ENCODE data around the gene NTM. TPM values are rescaled to one million over a fixed set of nuclear protein-coding genes. Genes with fewer than 3 reads are reported as not detected.

The NTM gene
- total RNA-seq, 4 donors from 2014 or later, result 1.4 to 2.8 (median 1.7) TPM

- H3K36me3 ChIP-seq, result no peaks in the 10 kb centered on the region
- H3K4me3 ChIP-seq, result no peak overlapping the region
- DNase-seq, result no peak
- no peaks in the 10 kb centered on the region for H3K27me3 ChIP-seq
- no peaks in the 10 kb centered on the region for H3K9me3 ChIP-seq
- H3K27ac ChIP-seq, result no peak overlapping the region
- TF ChIP-seq CTCF (IDR thresholded peaks at IDR 0.05) (no peak), POLR2A (IDR thresholded peaks at IDR 0.05) (no peak)
- no peaks in the 10 kb centered on the region for H3K4me1 ChIP-seq
Observed at GRCh38 chr11:131841028-131841427, 470.6 kb downstream of the NTM start.

- Histone ChIP-seq H3K36me3 (no peaks in the 10 kb centered on the region), H3K27ac (no peak overlapping the region), H3K4me1 (no peaks in the 10 kb centered on the region), H3K27me3 (no peaks in the 10 kb centered on the region), H3K9me3 (no peaks in the 10 kb centered on the region), H3K4me3 (no peak overlapping the region)
- no peak for DNase-seq
- TF ChIP-seq CTCF (IDR thresholded peaks at IDR 0.05) (no peak), POLR2A (IDR thresholded peaks at IDR 0.05) (no peak)
Observed at GRCh38 chr11:131841925-131842635, 471.7 kb downstream of the NTM start.

- H3K9me3 ChIP-seq, result no peaks in the 10 kb centered on the region
- H3K4me3 ChIP-seq, result no peak overlapping the region
- no peaks in the 10 kb centered on the region for H3K4me1 ChIP-seq
- no peaks in the 10 kb centered on the region for H3K27me3 ChIP-seq
- H3K27ac ChIP-seq, result no peak overlapping the region
- no peak for TF ChIP-seq CTCF (IDR thresholded peaks at IDR 0.05)
- TF ChIP-seq POLR2A (IDR thresholded peaks at IDR 0.05), result no peak
- DNase-seq, result no peak
- no peaks in the 10 kb centered on the region for H3K36me3 ChIP-seq
Observed at GRCh38 chr11:131845255-131845654, 474.8 kb downstream of the NTM start.

GRCh38 chr11:131849485-131849884, 479.1 kb downstream of the NTM start:
- DNase-seq, result no peak
- Histone ChIP-seq H3K9me3 (no peaks in the 10 kb centered on the region), H3K36me3 (no peaks in the 10 kb centered on the region), H3K27me3 (no peaks in the 10 kb centered on the region), H3K4me1 (no peaks in the 10 kb centered on the region), H3K27ac (no peak overlapping the region), H3K4me3 (no peak overlapping the region)
- TF ChIP-seq POLR2A (IDR thresholded peaks at IDR 0.05) (no peak), CTCF (IDR thresholded peaks at IDR 0.05) (no peak)

GRCh38 chr11:131850507-131850906, 480.1 kb downstream of the NTM start:
- H3K36me3 ChIP-seq, result no peaks in the 10 kb centered on the region
- H3K9me3 ChIP-seq, result no peaks in the 10 kb centered on the region
- no peak overlapping the region for H3K27ac ChIP-seq
- no peak for DNase-seq
- no peaks in the 10 kb centered on the region for H3K4me1 ChIP-seq
- TF ChIP-seq POLR2A (IDR thresholded peaks at IDR 0.05) (no peak), CTCF (IDR thresholded peaks at IDR 0.05) (no peak)
- no peak overlapping the region for H3K4me3 ChIP-seq
- no peaks in the 10 kb centered on the region for H3K27me3 ChIP-seq

Measured in Peyer's patch (tissue), 4 donors.